Mucosa of stomach (tissue), 1 donor: ENCODE results near the gene AGBL1.

Source experiments
- H3K27me3 ChIP-seq: one replicate; pipeline ENCODE4 v1.7.0; 2013; ENCODE audit warnings: mild to moderate bottlenecking, low read length; ENCODE audit not compliant: control insufficient read depth, insufficient read depth
- H3K36me3 ChIP-seq: one replicate; pipeline ENCODE4 v1.7.0; 2013; ENCODE audit warnings: low read length; ENCODE audit not compliant: control insufficient read depth, insufficient read depth
- H3K4me1 ChIP-seq: one replicate; pipeline ENCODE4 v1.7.0; 2013; ENCODE audit warnings: mild to moderate bottlenecking, low read length; ENCODE audit not compliant: control insufficient read depth, insufficient read depth
- H3K4me3 ChIP-seq: one replicate; pipeline ENCODE4 v1.7.0; 2013; ENCODE audit warnings: low read length
- H3K9ac ChIP-seq: one replicate; pipeline ENCODE4 v1.7.0; 2013; ENCODE audit warnings: mild to moderate bottlenecking, low read length, moderate library complexity
- H3K9me3 ChIP-seq: one replicate; pipeline ENCODE4 v1.7.0; 2013; ENCODE audit warnings: mild to moderate bottlenecking, low read length, moderate library complexity; ENCODE audit not compliant: control insufficient read depth
- donor health status: Pancreatic carcinoma.

Gene AGBL1

GRCh38 chr15:86700864-86701610 is 621.4 kb downstream of the AGBL1 start:
- H3K4me3 ChIP-seq: no peak overlapping the region
- no peak overlapping the region for H3K9ac ChIP-seq
- no peaks in the 10 kb centered on the region for H3K9me3 ChIP-seq
- no peaks in the 10 kb centered on the region for H3K27me3 ChIP-seq
- no peaks in the 10 kb centered on the region for H3K36me3 ChIP-seq
- no peaks in the 10 kb centered on the region for H3K4me1 ChIP-seq

- Histone ChIP-seq H3K36me3 (no peaks in the 10 kb centered on the region), H3K27me3 (no peaks in the 10 kb centered on the region), H3K9ac (no peak overlapping the region), H3K9me3 (no peaks in the 10 kb centered on the region), H3K4me3 (no peak overlapping the region), H3K4me1 (no peaks in the 10 kb centered on the region)
These were observed 621.9 kb downstream of the AGBL1 start for GRCh38 chr15:86701611-86701963.

- no peak overlapping the region for H3K9ac ChIP-seq
- H3K4me3 ChIP-seq: no peak overlapping the region
- no peaks in the 10 kb centered on the region for H3K9me3 ChIP-seq
- H3K4me1 ChIP-seq: no peaks in the 10 kb centered on the region
- H3K27me3 ChIP-seq: no peaks in the 10 kb centered on the region
- no peaks in the 10 kb centered on the region for H3K36me3 ChIP-seq
These were observed 627.1 kb downstream of the AGBL1 start for GRCh38 chr15:86706813-86707212.

- H3K9ac ChIP-seq: no peak overlapping the region
- no peaks in the 10 kb centered on the region for H3K27me3 ChIP-seq
- no peaks in the 10 kb centered on the region for H3K4me1 ChIP-seq
- no peaks in the 10 kb centered on the region for H3K9me3 ChIP-seq
- H3K36me3 ChIP-seq: no peaks in the 10 kb centered on the region
- no peak overlapping the region for H3K4me3 ChIP-seq
These were observed 631.8 kb downstream of the AGBL1 start for GRCh38 chr15:86711476-86711875.

GRCh38 chr15:86714241-86714640 is 634.6 kb downstream of the AGBL1 start:
- Histone ChIP-seq H3K4me3 (no peak overlapping the region), H3K27me3 (no peaks in the 10 kb centered on the region), H3K4me1 (no peaks in the 10 kb centered on the region), H3K9me3 (no peaks in the 10 kb centered on the region), H3K9ac (no peak overlapping the region), H3K36me3 (no peaks in the 10 kb centered on the region)

- Histone ChIP-seq H3K36me3 (no peaks in the 10 kb centered on the region), H3K4me1 (no peaks in the 10 kb centered on the region), H3K9me3 (no peaks in the 10 kb centered on the region), H3K4me3 (no peak overlapping the region), H3K9ac (no peak overlapping the region), H3K27me3 (no peaks in the 10 kb centered on the region)
These were observed 646.0 kb downstream of the AGBL1 start for GRCh38 chr15:86725628-86726027.

- Histone ChIP-seq H3K36me3 (no peaks in the 10 kb centered on the region), H3K4me3 (no peak overlapping the region), H3K4me1 (no peaks in the 10 kb centered on the region)
These were observed 655.8 kb downstream of the AGBL1 start for GRCh38 chr15:86735247-86736040.

GRCh38 chr15:86741917-86742316 is 662.2 kb downstream of the AGBL1 start:
- Histone ChIP-seq H3K4me1 (no peaks in the 10 kb centered on the region), H3K4me3 (no peak overlapping the region), H3K9ac (no peak overlapping the region), H3K36me3 (no peaks in the 10 kb centered on the region), H3K9me3 (no peaks in the 10 kb centered on the region), H3K27me3 (no peaks in the 10 kb centered on the region)

More at GRCh38 chr15:86735247-86736040, 655.8 kb downstream of the AGBL1 start:
- Histone ChIP-seq H3K27me3 (no peaks in the 10 kb centered on the region), H3K9me3 (no peaks in the 10 kb centered on the region), H3K9ac (no peak overlapping the region)

- H3K36me3 ChIP-seq: no peaks in the 10 kb centered on the region
These were observed 663.7 kb downstream of the AGBL1 start for GRCh38 chr15:86743283-86743903.

GRCh38 chr15:86744198-86744780 is 664.6 kb downstream of the AGBL1 start:
- no peaks in the 10 kb centered on the region for H3K4me1 ChIP-seq
- H3K9me3 ChIP-seq: no peaks in the 10 kb centered on the region
- no peak overlapping the region for H3K9ac ChIP-seq
- H3K36me3 ChIP-seq: no peaks in the 10 kb centered on the region
- H3K27me3 ChIP-seq: no peaks in the 10 kb centered on the region
- no peak overlapping the region for H3K4me3 ChIP-seq

More at GRCh38 chr15:86743283-86743903, 663.7 kb downstream of the AGBL1 start:
- H3K27me3 ChIP-seq: no peaks in the 10 kb centered on the region
- no peaks in the 10 kb centered on the region for H3K4me1 ChIP-seq
- no peak overlapping the region for H3K4me3 ChIP-seq
- H3K9ac ChIP-seq: no peak overlapping the region
- no peaks in the 10 kb centered on the region for H3K9me3 ChIP-seq

GRCh38 chr15:86751116-86751515 is 671.4 kb downstream of the AGBL1 start:
- Histone ChIP-seq H3K36me3 (no peaks in the 10 kb centered on the region), H3K4me3 (no peak overlapping the region), H3K9ac (no peak overlapping the region), H3K27me3 (no peaks in the 10 kb centered on the region), H3K9me3 (no peaks in the 10 kb centered on the region), H3K4me1 (no peaks in the 10 kb centered on the region)

GRCh38 chr15:86754846-86755245 is 675.2 kb downstream of the AGBL1 start:
- no peak overlapping the region for H3K4me3 ChIP-seq
- H3K4me1 ChIP-seq: no peaks in the 10 kb centered on the region
- no peaks in the 10 kb centered on the region for H3K36me3 ChIP-seq
- H3K9ac ChIP-seq: no peak overlapping the region
- no peaks in the 10 kb centered on the region for H3K9me3 ChIP-seq
- no peaks in the 10 kb centered on the region for H3K27me3 ChIP-seq
